Kidney epithelial cell (primary cell): ENCODE measurements around the gene CUX1. TPM values are rescaled to one million over a fixed set of nuclear protein-coding genes. Genes with fewer than 3 reads are reported as not detected.
"Not testable (repeated sequence)": the region's sequence is repeated elsewhere in the genome, so short reads cannot be mapped to it uniquely, and the experiment has no call there.

Experiments
- DNase-seq: peaks from one replicate; pipeline ENCODE4 v3.0.0-alpha.2; 2010; ENCODE audit warnings: low read depth
- H3K27me3 ChIP-seq: 2 replicates; pipeline ENCODE4 v1.6.0; 2011; ENCODE audit warnings: low read length; ENCODE audit not compliant: control insufficient read depth, insufficient read depth
- H3K36me3 ChIP-seq: 2 replicates; pipeline ENCODE4 v1.5.1; 2011; ENCODE audit warnings: low read length; ENCODE audit not compliant: control insufficient read depth, insufficient read depth
- H3K4me3 ChIP-seq: 2 replicates; pipeline ENCODE4 v1.5.1; 2011; ENCODE audit warnings: low read depth, mild to moderate bottlenecking, control low read depth, low read length
- total RNA-seq: library from RNA; depleted of rRNA; stranded (reverse); fragments of >200 nt; gene quantifications from 2 replicates; pipeline ENCODE4 v1.2.3, GENCODE V29; 2015
- TF ChIP-seq, protein P1 (sequence below): IDR thresholded peaks from 2 replicates; pipeline ENCODE4 v1.5.1; 2011; ENCODE audit warnings: mild to moderate bottlenecking, moderate library complexity, low read length, control low read depth, inconsistent platforms; ENCODE audit not compliant: insufficient read depth, poor library complexity, severe bottlenecking

The CUX1 gene
- total RNA-seq, 1 donor from 2014 or later, result 56.7 TPM

DNA sequence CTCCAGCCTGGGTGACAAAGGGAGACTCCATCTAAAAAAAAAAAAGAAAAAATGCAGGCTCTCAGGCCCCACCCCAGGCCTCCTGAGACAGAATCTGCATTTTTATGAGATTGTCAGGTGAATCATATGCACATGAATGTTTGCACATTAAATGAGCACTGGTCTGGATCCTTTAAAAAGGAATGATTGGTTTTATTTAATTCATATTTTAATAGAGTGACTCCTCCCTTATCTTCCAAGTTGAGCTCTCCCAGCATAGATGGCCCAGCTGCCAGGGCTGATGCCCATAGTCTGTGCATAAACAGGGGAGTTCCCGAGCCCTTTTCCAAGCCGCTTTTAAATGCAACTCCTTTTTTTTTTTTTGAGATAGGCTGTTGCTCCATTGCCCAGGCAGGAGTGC lies 28.5 kb downstream of the CUX1 start:
- TF ChIP-seq, protein P1, sequence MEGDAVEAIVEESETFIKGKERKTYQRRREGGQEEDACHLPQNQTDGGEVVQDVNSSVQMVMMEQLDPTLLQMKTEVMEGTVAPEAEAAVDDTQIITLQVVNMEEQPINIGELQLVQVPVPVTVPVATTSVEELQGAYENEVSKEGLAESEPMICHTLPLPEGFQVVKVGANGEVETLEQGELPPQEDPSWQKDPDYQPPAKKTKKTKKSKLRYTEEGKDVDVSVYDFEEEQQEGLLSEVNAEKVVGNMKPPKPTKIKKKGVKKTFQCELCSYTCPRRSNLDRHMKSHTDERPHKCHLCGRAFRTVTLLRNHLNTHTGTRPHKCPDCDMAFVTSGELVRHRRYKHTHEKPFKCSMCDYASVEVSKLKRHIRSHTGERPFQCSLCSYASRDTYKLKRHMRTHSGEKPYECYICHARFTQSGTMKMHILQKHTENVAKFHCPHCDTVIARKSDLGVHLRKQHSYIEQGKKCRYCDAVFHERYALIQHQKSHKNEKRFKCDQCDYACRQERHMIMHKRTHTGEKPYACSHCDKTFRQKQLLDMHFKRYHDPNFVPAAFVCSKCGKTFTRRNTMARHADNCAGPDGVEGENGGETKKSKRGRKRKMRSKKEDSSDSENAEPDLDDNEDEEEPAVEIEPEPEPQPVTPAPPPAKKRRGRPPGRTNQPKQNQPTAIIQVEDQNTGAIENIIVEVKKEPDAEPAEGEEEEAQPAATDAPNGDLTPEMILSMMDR, result no peak
- no peak overlapping the region for H3K4me3 ChIP-seq
- no peak for DNase-seq
- H3K36me3 ChIP-seq, result no peaks in the 10 kb centered on the region
- H3K27me3 ChIP-seq, result no peaks in the 10 kb centered on the region

- no peak overlapping the region for H3K4me3 ChIP-seq
- no peak for DNase-seq
These were observed 29.5 kb downstream of the CUX1 start for GRCh38 chr7:101846800-101847538.

DNA sequence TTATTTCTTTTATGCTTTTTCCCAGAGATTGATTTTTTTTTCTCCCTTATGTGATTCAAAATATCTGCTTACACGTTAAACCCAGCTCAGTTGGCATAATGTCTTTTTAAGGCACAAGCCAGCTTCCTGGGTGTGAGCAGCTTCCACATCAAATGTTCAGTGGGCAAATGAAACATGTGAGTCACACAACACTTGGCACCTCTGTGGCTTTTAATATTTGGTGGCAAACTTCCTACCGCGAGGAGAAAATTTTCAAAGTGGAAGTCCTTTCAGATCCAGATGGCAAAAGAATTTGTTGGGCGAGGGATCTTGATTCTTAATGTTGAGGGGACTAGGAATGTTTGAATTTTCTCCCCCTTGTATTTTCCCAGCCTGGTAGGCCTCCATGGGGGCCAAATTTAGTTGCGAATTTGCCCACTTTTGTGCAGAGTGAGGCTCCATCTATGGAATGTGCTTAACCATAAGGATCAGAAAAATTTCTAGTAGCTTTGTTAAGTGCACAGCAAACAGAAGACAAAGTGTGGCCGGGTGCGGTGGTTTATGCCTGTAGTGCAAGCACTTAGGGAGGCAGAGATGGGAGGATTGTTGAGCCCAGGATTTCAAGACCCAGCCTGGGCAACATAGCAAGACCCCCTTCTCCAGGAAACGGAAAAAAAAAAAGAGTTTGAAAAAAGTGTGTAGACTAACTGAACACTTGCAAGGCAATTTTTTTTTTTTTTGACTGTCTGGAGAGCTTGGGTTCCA lies 31.0 kb downstream of the CUX1 start:
- Histone ChIP-seq H3K36me3 (no peaks in the 10 kb centered on the region), H3K4me3 (no peak overlapping the region), H3K27me3 (no peaks in the 10 kb centered on the region)
- no peak for DNase-seq
- TF ChIP-seq, protein P1, result no peak

More at GRCh38 chr7:101846800-101847538, 29.5 kb downstream of the CUX1 start:
- Histone ChIP-seq H3K36me3 (no peaks in the 10 kb centered on the region), H3K27me3 (no peaks in the 10 kb centered on the region)
- TF ChIP-seq, protein P1, result no peak

DNA sequence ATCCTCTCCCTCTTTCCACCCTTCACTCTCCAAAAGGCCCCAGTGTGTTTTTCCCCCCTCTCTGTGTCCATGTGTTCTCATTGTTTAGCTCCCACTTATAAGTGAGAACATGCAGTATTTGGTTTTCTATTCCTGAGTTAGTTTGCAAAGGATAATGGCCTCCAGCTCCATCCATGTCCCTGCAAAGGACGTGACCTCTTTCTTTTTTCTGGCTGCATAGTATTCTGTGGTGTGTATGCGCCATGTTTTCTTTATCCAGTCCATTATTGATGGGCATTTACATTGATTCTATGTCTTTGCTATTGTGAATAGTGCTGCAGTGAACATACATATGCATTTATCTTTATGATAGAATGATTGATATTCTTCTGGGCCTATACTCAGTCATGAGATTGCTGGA lies 31.9 kb downstream of the CUX1 start:
- not testable (repeated sequence) for DNase-seq, H3K4me3 ChIP-seq, H3K27me3 ChIP-seq, H3K36me3 ChIP-seq

DNA sequence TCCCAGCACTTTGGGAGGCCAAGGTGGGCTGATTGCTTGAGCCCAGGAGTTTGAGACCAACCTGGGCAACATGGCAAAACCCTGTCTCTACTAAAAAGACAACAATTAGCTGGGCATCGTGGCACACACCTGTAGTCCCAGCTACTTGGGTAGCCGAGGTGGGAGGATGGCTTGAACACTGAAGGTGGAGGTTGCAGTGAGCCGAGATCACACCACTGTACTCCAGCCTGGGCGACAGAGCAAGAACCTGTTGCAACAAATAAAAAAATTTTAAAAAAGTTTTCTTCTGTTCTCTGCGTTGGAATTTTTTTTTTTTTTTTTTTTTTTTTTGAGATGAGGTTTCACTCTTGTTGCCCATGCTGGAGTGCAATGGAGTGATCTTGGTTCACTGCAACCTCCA lies 34.9 kb downstream of the CUX1 start:
- not testable (repeated sequence) for DNase-seq, H3K36me3 ChIP-seq, H3K27me3 ChIP-seq, H3K4me3 ChIP-seq

DNA sequence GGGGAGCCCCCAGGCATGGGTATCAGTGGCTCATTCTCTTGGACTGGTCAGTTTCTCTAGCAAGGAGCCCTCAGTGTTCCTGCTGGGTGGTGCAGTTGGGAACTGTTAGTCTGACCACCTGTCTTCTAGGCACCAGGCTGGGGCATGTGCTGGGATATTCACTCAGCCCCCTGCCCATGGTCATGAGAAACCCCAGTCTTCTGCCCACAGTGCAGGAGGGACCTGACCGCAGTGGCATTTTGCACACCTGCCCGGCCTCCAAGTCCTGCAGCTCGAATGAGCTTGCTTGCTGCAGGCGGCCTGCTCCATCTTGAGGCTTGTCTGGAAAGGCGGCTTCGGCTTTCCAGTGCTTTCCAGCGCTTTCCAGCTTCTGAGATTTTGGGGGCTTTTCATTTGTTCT lies 36.3 kb downstream of the CUX1 start:
- TF ChIP-seq, protein P1, result no peak
- Histone ChIP-seq H3K27me3 (no peaks in the 10 kb centered on the region), H3K36me3 (no peaks in the 10 kb centered on the region), H3K4me3 (no peak overlapping the region)
- DNase-seq, result no peak
